Esophagus muscularis mucosa (tissue), 4 donors: Measurements from ENCODE around the gene TACR2. TPM values are rescaled to one million over a fixed set of nuclear protein-coding genes. Genes with fewer than 3 reads are reported as not detected.

Experiments used
- DNase-seq: peaks from one replicate; pipeline ENCODE4 v3.0.0-alpha.2; 2017; ENCODE audit errors: extremely low spot score
- H3K27ac ChIP-seq, 4 donors: fragments of 200-600 bp; sonication (generic); replicated peaks in 1 of 4; 1 replicate in 3 of 4; 2 replicates in 1 of 4; pipeline ENCODE4 v1.5.1; 2016 to 2019; ENCODE audit warnings: mild to moderate bottlenecking in 1 of 4
- H3K27me3 ChIP-seq, 4 donors: fragments of 200-600 bp; sonication (generic); one replicate each; pipeline versions ENCODE4 v1.5.1 to v1.6.0; 2016 to 2019
- H3K36me3 ChIP-seq, 4 donors: fragments of 200-600 bp; sonication (generic); one replicate each; pipeline ENCODE4 v1.5.1; 2016 to 2019
- H3K4me1 ChIP-seq, 4 donors: fragments of 200-600 bp; sonication (generic); one replicate each; pipeline ENCODE4 v1.5.1; 2016 to 2019
- H3K4me3 ChIP-seq, 4 donors: fragments of 200-600 bp; sonication (generic); 1 replicate in 2 of 4; 2 replicates in 2 of 4; pipeline ENCODE4 v1.5.1; 2016 to 2019; ENCODE audit warnings: mild to moderate bottlenecking in 4 of 4, moderate library complexity in 1 of 4
- H3K9me3 ChIP-seq, 4 donors: fragments of 200-600 bp; sonication (generic); 1 replicate in 3 of 4; 2 replicates in 1 of 4; pipeline ENCODE4 v1.5.1; 2016 to 2019
- EP300 ChIP-seq: sonication (generic); formaldehyde crosslinking; IDR thresholded peaks from one replicate; pipeline ENCODE4 v1.6.1; 2017; ENCODE audit warnings: antibody characterized with exemption
- POLR2A ChIP-seq: fragments of 450-650 bp; IDR thresholded peaks from one replicate; pipeline ENCODE4 v1.6.1; 2017; ENCODE audit warnings: antibody characterized with exemption, moderate library complexity, mild to moderate bottlenecking, low read depth
- POLR2AphosphoS5 ChIP-seq, 2 donors: sonication (generic); formaldehyde crosslinking; IDR thresholded peaks; one replicate each; pipeline ENCODE4 v1.6.1; 2017; ENCODE audit warnings: antibody characterized with exemption in 2 of 2
- WGBS: methylation state at CpG from one replicate; pipeline ENCODE4 v1.1.5; 2018; 5-methylcytosine and 5-hydroxymethylcytosine counted together
- intact Hi-C: fragments of 100-400 bp; cut with DNase I; formaldehyde crosslinking; loops from one replicate; pipeline ENCODE4 v1.15.1; 2023
- total RNA-seq, 4 donors: library from RNA; depleted of rRNA; stranded (reverse); fragments of >200 nt; gene quantifications; one replicate each; pipeline versions ENCODE4 v1.1.0 to v1.2.1, GENCODE V29; 2016
- TF ChIP-seq, protein P1 (sequence below), 3 experiments: fragments of 200-600 bp in 2 of 3; fragments of 450-650 bp in 1 of 3; sonication (generic) in 2 of 3; IDR thresholded peaks; one replicate each; pipeline ENCODE4 v1.5.1; 2017 to 2019; ENCODE audit warnings: antibody characterized with exemption in 3 of 3, mild to moderate bottlenecking in 2 of 3, moderate library complexity in 1 of 3

The TACR2 gene
- total RNA-seq, 4 donors from 2014 or later, result 51.4 to 72.6 (median 68.1) TPM

DNA sequence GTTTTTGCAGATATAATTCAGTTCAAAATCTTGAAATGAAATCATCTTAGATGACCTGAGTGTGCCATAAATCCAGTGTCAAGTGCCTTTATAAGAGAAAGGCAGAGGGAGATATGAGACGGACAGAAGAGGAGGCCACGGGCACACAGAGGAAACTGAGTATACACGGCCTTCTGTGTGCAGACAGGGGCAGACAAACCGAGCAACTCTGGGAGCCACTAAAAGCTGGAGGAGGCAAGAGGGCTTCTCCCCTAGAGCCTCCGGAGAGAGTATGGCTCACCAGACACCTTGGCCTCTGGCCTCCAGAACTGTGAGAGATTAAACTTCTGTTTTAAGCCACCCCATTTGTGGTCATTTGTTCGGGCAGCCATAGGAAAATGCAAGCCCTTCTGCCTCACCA lies 47.2 kb upstream of the TACR2 start:
- Histone ChIP-seq H3K4me3 (no peak overlapping the region), H3K27ac (peak overlapping the region; percentile 85 to 92 (median 90)), H3K27me3 (no peaks in the 10 kb centered on the region), H3K4me1 (peaks cover 80 to 100% (median 100%) of the 10 kb centered on the region in 4 donors), H3K36me3 (no peaks in the 10 kb centered on the region), H3K9me3 (no peaks in the 10 kb centered on the region)
- 54% methylated on average over 5 of the region's 6 CpGs for WGBS
- intact Hi-C loops, result no loop called here
- DNase-seq, result no peak
- TF ChIP-seq, protein P1, sequence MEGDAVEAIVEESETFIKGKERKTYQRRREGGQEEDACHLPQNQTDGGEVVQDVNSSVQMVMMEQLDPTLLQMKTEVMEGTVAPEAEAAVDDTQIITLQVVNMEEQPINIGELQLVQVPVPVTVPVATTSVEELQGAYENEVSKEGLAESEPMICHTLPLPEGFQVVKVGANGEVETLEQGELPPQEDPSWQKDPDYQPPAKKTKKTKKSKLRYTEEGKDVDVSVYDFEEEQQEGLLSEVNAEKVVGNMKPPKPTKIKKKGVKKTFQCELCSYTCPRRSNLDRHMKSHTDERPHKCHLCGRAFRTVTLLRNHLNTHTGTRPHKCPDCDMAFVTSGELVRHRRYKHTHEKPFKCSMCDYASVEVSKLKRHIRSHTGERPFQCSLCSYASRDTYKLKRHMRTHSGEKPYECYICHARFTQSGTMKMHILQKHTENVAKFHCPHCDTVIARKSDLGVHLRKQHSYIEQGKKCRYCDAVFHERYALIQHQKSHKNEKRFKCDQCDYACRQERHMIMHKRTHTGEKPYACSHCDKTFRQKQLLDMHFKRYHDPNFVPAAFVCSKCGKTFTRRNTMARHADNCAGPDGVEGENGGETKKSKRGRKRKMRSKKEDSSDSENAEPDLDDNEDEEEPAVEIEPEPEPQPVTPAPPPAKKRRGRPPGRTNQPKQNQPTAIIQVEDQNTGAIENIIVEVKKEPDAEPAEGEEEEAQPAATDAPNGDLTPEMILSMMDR (IDR thresholded peaks at IDR 0.05), result no peak
- TF ChIP-seq EP300, result no peak
- TF ChIP-seq POLR2A, result no peak
- TF ChIP-seq POLR2AphosphoS5 (IDR thresholded peaks at IDR 0.05), result no peak

GRCh38 chr10:69461243-69462025 lies 44.7 kb upstream of the TACR2 start:
- Histone ChIP-seq H3K27ac (peak overlapping the region; percentile 85 to 92 (median 88)), H3K27me3 (no peaks in the 10 kb centered on the region), H3K4me3 (no peak overlapping the region), H3K4me1 (peaks cover 70 to 100% (median 98%) of the 10 kb centered on the region in 4 donors), H3K9me3 (no peaks in the 10 kb centered on the region), H3K36me3 (peaks cover 0 to 8% (median 4%) of the 10 kb centered on the region in 4 donors)
- 87% methylated on average over 3 of the region's 5 CpGs for WGBS
- intact Hi-C loops, result no loop called here
- TF ChIP-seq POLR2A (no peak), POLR2AphosphoS5 (IDR thresholded peaks at IDR 0.05) (no peak), EP300 (no peak)
- TF ChIP-seq, protein P1 (IDR thresholded peaks at IDR 0.05), result no peak
- no peak for DNase-seq

- peak overlapping the region; percentile 85 to 92 (median 88) for H3K27ac ChIP-seq
- H3K4me3 ChIP-seq, result no peak overlapping the region
- H3K27me3 ChIP-seq, result no peaks in the 10 kb centered on the region
- H3K36me3 ChIP-seq, result peaks cover 0 to 11% (median 8%) of the 10 kb centered on the region in 4 donors
- intact Hi-C loops, result no loop called here
- peaks cover 64 to 100% (median 94%) of the 10 kb centered on the region in 4 donors for H3K4me1 ChIP-seq
- 85% methylated on average over 9 of the region's 9 CpGs for WGBS
- TF ChIP-seq, protein P1 (IDR thresholded peaks at IDR 0.05), result no peak
- TF ChIP-seq POLR2AphosphoS5 (IDR thresholded peaks at IDR 0.05) (no peak), EP300 (no peak), POLR2A (no peak)
- DNase-seq, result no peak
- H3K9me3 ChIP-seq, result no peaks in the 10 kb centered on the region
These were observed 44.0 kb upstream of the TACR2 start for GRCh38 chr10:69460576-69461242.

- no peaks in the 10 kb centered on the region for H3K27me3 ChIP-seq
- intact Hi-C loops, result no loop called here
- H3K27ac ChIP-seq, result peak overlapping the region; percentile 85 to 92 (median 88)
- WGBS, result 74% methylated on average over 9 of the region's 12 CpGs
- TF ChIP-seq EP300 (no peak), POLR2A (no peak), POLR2AphosphoS5 (IDR thresholded peaks at IDR 0.05) (no peak)
- TF ChIP-seq, protein P1 (IDR thresholded peaks at IDR 0.05), result no peak
- H3K4me1 ChIP-seq, result peaks cover 57 to 100% (median 92%) of the 10 kb centered on the region in 4 donors
- H3K4me3 ChIP-seq, result no peak overlapping the region
- no peak for DNase-seq
- peaks cover 0 to 11% (median 8%) of the 10 kb centered on the region in 4 donors for H3K36me3 ChIP-seq
- no peaks in the 10 kb centered on the region for H3K9me3 ChIP-seq
These were observed 43.3 kb upstream of the TACR2 start for GRCh38 chr10:69459893-69460575.
